AML-193 (cell line): ENCODE results near the gene NME3.

Experiments
- DNase-seq, 2 experiments: peaks; one replicate each; lab custom pipeline; 2025; lab: John Stamatoyannopoulos, UW

Gene NME3

DNA sequence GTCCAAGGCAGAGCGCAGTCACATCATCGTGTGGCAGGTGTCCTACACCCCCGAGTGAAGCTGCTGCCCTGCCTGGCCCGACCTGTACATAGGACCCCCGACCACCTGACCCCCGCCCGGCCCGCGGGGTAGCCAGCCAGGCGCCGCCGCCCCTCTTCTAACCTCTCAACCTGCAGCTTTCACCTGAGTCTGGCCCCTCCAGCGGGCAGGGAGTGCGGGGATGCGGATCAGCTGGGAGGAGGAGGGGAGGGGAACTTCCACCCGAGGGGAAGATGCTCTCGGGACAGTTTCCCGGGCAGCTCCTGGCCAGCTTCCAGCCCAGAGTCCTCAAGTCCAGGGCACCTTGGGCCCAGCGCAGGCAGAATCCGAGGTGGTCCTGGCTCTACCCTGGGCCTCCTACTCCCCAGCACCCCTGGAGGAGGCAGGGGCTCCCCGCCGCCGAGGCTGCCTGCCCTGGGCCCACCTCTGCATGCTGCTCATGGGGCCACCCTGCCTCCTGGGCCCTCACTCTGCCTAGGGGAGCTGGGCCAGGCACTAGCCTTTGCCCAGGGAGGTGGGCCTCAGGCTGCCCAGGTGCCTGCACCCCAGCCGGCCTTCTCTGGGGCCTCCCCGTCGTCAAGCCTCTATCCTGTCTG is 2.5 kb downstream of the NME3 start:
- no peak for DNase-seq

DNA sequence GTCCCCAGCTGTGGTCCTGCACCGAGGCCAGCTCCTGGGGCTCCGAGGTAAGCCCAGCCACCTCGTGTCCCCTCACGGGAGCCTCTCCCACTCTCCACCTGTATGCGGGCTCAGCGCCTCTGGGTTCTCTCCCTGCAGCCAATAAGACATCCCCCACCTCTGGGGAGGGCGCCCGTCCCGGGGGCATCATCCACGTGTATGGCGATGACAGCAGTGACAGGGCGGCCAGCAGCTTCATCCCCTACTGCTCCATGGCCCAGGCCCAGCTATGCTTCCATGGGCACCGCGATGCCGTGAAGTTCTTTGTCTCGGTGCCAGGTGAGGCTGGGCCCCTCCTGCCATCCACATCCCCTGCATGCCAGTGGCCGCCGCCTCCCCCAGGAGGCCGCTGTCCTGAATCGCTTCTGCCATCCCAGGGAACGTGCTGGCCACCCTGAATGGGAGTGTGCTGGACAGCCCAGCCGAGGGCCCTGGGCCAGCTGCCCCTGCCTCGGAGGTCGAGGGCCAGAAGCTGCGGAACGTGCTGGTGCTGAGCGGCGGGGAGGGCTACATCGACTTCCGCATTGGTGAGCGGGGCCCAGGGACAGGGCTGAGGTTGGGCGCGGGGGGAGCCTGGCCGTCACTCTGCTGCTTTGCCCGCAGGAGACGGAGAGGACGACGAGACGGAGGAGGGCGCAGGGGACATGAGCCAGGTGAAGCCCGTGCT is 3.1 kb downstream of the NME3 start:
- DNase-seq: no peak

- DNase-seq: no peak
These were observed 4.0 kb downstream of the NME3 start for GRCh38 chr16:1767116-1767994.

- DNase-seq: no peak
These were observed 4.6 kb downstream of the NME3 start for GRCh38 chr16:1766701-1767100.

DNA sequence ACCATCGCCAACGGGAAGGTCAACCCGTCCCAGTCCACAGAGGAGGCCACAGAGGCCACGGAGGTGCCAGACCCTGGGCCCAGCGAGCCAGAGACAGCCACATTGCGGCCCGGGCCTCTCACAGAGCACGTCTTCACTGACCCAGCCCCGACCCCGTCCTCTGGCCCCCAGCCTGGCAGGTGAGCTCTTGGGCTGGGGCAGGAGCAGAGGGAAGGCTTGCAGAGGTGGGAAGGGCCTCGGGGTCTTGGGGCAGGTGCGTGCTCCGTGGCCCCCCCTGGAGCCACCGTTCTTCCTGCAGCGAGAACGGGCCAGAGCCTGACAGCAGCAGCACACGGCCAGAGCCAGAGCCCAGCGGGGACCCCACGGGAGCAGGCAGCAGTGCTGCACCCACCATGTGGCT is 5.1 kb downstream of the NME3 start:
- no peak for DNase-seq

DNA sequence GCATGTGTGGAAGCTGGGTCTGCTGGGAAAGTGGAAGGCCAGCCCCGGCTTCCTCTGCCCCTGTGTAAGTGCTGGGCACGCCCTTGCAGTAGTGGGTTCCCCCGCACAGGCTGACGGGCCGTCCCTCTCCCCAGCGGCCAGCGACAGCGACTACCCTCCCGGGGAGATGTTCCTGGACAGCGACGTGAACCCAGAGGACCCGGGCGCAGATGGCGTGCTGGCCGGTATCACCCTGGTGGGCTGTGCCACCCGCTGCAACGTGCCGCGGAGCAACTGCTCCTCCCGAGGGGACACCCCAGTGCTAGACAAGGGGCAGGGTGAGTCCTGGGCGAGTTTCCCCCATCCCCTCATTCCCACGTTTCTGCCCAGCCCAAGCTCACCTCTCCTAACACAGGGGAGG is 5.5 kb downstream of the NME3 start:
- DNase-seq: no peak

DNA sequence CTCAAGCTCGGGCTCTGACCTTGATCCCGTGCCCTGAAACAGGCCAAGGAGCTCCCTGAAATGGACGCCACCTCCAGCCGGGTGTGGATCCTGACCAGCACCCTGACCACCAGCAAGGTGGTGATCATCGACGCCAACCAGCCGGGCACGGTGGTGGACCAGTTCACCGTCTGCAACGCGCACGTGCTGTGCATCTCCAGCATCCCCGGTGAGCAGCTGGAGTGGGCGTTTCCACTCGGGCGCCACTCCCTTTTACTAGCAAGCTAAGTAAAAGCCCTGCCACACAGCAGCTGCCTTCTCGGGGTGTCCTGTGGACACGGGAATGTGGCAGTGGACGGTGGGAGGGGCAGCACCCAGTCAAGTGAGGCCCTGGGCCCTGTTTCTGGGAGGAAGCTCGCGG is 6.4 kb downstream of the NME3 start:
- DNase-seq: no peak

- no peak for DNase-seq
These were observed 7.5 kb downstream of the NME3 start for GRCh38 chr16:1763521-1764511.

GRCh38 chr16:1762879-1763520 is 8.3 kb downstream of the NME3 start:
- DNase-seq: no peak

- no peak for DNase-seq
These were observed 9.0 kb downstream of the NME3 start for GRCh38 chr16:1762196-1762878.

GRCh38 chr16:1761751-1762150 is 9.6 kb downstream of the NME3 start:
- no peak for DNase-seq

GRCh38 chr16:1760911-1761310 is 10.4 kb downstream of the NME3 start:
- no peak for DNase-seq

- DNase-seq: no peak
These were observed 11.8 kb downstream of the NME3 start for GRCh38 chr16:1759511-1759910.

DNA sequence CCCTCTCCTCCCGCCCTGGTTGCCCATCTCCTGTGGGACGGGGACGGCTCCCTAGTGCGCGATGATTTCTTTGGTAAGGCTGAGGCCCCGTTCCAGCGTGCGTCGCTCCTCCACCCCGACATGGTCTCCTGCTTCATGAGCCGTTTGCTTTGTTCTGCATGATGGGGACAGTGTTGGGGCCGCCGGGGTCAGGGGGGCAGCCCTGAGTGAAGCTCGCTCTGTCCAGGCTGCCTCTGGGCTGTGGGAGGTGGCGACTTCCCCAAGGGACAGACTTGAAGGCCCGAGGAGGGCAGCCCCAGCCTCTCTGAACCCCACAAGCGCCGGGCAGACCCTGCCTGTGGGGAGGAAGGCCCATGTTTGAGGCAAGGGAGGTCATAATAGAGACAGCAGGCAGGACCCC is 12.4 kb downstream of the NME3 start:
- no peak for DNase-seq

DNA sequence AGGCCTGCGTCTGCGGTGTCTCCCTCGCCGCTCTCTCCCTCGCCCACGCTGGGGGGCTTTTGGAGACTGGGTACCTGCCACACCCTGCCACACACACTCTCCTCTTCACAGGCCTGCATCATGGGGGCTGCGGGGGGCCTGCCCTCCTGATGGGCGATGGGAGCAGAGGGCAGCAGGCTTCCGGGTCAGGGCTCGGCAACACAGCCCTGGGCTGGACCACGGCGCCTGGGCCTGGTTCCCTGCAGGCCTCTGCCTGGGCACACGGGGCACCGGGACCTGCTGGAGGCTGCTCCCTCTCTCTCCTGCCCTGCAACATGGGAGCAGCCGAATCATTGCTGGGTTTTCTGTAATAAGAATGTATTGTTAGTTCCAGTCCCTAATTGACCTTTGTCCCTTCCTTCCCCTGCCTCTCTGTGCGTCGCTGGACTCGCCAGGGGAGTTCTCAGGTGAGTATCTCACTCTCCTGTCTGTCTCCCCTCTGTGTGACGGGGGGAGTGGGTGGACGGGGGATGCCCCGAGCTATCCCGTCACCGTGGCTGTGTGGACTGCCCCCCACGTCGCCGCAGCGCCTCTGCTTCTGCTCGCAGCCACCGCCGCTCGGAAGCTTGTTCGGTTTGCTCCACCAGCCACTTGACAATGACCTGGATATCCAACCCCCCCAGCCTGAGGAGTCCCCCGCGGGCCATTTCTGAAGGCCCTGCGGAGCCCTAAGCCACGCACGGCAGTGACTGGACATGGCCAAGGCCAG is 13.5 kb downstream of the NME3 start:
- DNase-seq: no peak

GRCh38 chr16:1754204-1754603 is 17.1 kb downstream of the NME3 start:
- DNase-seq: no peak

DNA sequence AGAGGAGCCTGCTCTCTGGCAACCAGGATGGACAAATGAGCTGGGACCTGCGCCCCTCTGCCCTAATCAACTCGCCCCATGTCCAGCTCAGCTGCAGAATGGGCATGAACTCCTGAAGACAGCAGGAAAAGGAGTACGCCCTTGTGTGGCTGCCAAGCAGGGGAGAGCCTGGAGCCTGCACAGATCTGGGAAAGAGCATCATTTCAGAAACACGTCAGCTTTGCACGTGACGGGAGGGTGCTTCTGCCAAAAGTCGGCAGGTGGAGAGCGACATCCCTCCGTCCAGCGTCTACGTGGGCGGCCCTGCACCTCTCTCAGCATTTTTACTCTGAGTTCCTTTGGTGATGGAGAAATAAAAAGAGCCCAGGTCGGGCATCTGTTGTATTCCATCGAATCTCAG is 18.5 kb downstream of the NME3 start:
- no peak for DNase-seq

DNA sequence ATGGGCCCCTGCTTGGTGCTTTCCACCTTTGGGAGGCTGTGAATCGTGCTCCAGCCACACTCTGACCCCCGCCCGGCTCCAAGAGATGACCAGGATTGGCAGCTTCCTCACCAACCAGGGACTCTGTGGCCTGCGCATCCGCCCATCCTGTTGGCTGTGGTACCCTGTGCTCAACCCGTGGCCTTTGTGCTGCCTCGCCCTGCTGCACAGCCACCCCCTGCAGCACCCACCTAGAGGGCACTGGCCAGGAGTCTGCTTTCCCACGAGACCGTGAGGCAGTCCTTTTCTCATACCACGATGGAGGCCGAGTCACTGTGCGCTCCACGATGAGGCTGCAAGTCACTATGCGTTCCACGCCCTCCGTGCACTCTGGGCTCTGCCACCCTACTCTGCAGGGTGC is 19.4 kb downstream of the NME3 start:
- DNase-seq: no peak

DNA sequence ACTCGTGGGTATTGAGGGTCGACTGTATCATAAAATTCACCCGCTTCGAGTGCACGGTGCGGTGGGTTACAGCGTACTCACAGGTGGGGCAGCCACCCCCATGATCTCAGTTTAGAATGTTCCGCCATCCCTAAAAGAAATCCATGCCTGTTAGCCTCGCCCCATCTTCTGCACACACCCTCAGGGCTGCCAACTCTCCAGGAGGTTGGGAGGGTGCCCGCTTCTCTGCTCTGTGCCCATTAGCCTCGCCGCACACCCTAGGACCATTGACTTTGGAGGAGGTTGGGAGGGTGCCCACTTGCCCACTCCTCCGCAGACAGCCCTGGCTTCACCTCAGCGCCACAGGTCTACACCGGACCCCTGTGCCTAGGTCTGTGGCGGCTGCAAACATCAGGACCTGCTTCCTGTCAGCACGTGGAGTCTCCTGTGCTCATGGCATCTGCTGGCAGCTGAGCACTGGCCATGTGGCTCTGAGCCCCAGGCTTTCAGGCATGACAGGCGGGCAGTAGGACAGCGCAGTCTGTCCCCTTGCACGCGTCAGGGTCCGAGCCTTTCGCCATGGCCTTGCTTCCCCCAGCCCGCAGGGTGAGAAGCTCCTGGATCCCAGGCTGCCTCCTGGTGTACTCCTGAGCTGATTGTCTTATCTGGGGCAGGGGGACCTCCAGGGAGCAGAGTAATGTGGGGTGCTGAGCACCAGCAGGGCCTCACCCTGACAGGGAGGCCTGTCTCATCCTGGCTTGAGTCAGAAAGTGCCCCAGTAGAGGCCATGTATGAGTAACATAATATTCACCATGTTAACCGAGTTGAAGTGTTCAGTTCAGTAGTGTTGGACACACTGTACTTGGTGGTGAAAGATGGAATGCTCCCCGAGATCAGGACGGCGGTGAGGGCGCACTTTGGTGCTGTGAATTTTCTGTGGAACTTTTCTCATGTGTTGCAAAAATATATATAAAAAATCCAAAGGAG is 21.9 kb downstream of the NME3 start:
- DNase-seq: no peak
